A549 (cell line): ENCODE results near the gene CYP2C19.

ENCODE experiments used
- CHD2 ChIP-seq: fragments of 150-350 bp; IDR thresholded peaks from 2 replicates; pipeline ENCODE4 v1.6.1; 2014; ENCODE audit warnings: low read length; ENCODE audit not compliant: partially characterized antibody
- E2F6 ChIP-seq: IDR thresholded peaks from 2 replicates; pipeline ENCODE4 v1.6.1; 2012; ENCODE audit warnings: low read depth, borderline replicate concordance
- EHMT2 ChIP-seq: fragments of 200-600 bp; sonication (generic); IDR thresholded peaks from 2 replicates; pipeline ENCODE4 v1.6.1; 2016; ENCODE audit warnings: antibody characterized with exemption, low read depth, mild to moderate bottlenecking, moderate library complexity
- EP300 ChIP-seq, 2 experiments: fragments of >200 bp; sonication (Bioruptor Twin); formaldehyde crosslinking; IDR thresholded peaks; 2 replicates in 1 of 2; 3 replicates in 1 of 2; pipeline ENCODE4 v1.6.1; 2016 to 2017
- RCOR1 ChIP-seq: fragments of 150-350 bp; IDR thresholded peaks from 2 replicates; pipeline ENCODE4 v1.6.1; 2014; ENCODE audit warnings: antibody characterized with exemption, low read length, low read depth
- TFCP2L1 ChIP-seq: fragments of 250-450 bp; sonication (Bioruptor Pico); IDR thresholded peaks from 2 replicates; pipeline ENCODE4 v1.5.0; 2021; ENCODE audit warnings: mild to moderate bottlenecking
- TF ChIP-seq, protein P1 (sequence below): fragments of 450-650 bp; IDR thresholded peaks from 2 replicates; pipeline ENCODE4 v1.6.1; 2014; ENCODE audit warnings: antibody characterized with exemption
- TF ChIP-seq, protein P2 (sequence below): fragments of >200 bp; sonication (Bioruptor Twin); formaldehyde crosslinking; IDR thresholded peaks from 3 replicates; pipeline ENCODE4 v1.5.1; 2016

GRCh38 chr10:94858005-94858404, 95.5 kb downstream of the CYP2C19 start:
- TF ChIP-seq EHMT2, result no peak
- no peak for TF ChIP-seq EP300 (IDR thresholded peaks at IDR 0.05)
- TF ChIP-seq, protein P1, sequence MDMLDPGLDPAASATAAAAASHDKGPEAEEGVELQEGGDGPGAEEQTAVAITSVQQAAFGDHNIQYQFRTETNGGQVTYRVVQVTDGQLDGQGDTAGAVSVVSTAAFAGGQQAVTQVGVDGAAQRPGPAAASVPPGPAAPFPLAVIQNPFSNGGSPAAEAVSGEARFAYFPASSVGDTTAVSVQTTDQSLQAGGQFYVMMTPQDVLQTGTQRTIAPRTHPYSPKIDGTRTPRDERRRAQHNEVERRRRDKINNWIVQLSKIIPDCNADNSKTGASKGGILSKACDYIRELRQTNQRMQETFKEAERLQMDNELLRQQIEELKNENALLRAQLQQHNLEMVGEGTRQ, result no peak
- TF ChIP-seq, protein P2, sequence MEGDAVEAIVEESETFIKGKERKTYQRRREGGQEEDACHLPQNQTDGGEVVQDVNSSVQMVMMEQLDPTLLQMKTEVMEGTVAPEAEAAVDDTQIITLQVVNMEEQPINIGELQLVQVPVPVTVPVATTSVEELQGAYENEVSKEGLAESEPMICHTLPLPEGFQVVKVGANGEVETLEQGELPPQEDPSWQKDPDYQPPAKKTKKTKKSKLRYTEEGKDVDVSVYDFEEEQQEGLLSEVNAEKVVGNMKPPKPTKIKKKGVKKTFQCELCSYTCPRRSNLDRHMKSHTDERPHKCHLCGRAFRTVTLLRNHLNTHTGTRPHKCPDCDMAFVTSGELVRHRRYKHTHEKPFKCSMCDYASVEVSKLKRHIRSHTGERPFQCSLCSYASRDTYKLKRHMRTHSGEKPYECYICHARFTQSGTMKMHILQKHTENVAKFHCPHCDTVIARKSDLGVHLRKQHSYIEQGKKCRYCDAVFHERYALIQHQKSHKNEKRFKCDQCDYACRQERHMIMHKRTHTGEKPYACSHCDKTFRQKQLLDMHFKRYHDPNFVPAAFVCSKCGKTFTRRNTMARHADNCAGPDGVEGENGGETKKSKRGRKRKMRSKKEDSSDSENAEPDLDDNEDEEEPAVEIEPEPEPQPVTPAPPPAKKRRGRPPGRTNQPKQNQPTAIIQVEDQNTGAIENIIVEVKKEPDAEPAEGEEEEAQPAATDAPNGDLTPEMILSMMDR, result no peak
- TF ChIP-seq RCOR1, result no peak
- no peak for TF ChIP-seq TFCP2L1 (CRISPR knock-in tag)
- TF ChIP-seq CHD2, result no peak
- TF ChIP-seq E2F6, result no peak
